IPS-18a (cell line): ENCODE results near the gene BRF1.

ENCODE experiments used
- H3K27ac ChIP-seq: one replicate; pipeline ENCODE4 v1.5.1; 2013; ENCODE audit warnings: low read length
- H3K27me3 ChIP-seq: one replicate; pipeline ENCODE4 v1.6.1; 2013; ENCODE audit warnings: mild to moderate bottlenecking, low read length; ENCODE audit not compliant: control insufficient read depth, insufficient read depth
- H3K36me3 ChIP-seq: one replicate; pipeline ENCODE4 v1.6.1; 2013; ENCODE audit warnings: low read depth, low read length; ENCODE audit not compliant: control insufficient read depth
- H3K4me1 ChIP-seq: one replicate; pipeline ENCODE4 v1.6.1; 2013; ENCODE audit warnings: low read depth, low read length; ENCODE audit not compliant: control insufficient read depth
- H3K4me3 ChIP-seq: one replicate; pipeline ENCODE4 v1.5.1; 2013; ENCODE audit warnings: low read length
- H3K9ac ChIP-seq: one replicate; pipeline ENCODE4 v1.6.1; 2013; ENCODE audit warnings: mild to moderate bottlenecking, low read length, moderate library complexity
- H3K9me3 ChIP-seq: one replicate; pipeline ENCODE4 v1.6.1; 2013; ENCODE audit warnings: low read depth, low read length; ENCODE audit not compliant: control insufficient read depth

BRF1 gene

DNA sequence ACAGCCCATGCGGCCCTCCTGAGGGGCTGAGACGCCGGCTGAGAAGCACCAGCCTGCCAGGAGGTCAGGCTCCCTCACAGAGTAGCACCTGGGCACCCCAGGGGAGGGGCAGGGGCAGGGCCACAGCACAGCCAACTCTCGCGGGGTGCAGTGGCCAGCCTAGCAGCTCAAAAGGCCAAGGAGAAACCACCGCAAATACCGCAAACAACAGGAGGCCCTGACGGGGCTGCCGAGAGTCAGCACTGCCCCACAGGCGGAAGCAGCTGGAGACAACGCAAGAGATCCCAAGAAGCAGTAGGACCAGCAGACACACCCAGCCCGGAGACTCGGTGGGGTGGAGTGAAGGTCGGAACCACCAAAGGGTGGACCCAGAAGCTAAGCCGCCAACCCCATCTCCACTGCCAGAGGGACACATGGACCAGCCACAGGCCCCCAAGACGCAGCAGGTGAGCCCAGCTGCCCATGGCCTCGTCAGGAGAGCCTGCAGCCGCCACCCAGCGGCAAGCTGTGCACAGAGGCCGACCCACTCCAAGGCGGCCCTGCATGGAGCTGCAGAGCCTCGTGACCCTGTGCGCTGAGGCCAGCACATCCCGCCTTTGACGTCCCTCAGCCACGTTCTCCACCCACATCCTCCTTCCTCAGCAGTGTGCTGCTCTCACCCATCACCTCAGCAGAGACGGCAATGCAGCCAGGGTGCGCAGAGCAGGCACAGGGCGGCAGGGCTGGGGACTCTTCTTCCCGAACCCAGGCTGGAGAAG is 84.1 kb downstream of the BRF1 start:
- H3K9ac ChIP-seq: no peak overlapping the region
- no peak overlapping the region for H3K27ac ChIP-seq
- peaks cover 2% of the 10 kb centered on the region for H3K36me3 ChIP-seq
- H3K4me3 ChIP-seq: no peak overlapping the region
- H3K4me1 ChIP-seq: no peaks in the 10 kb centered on the region
- H3K27me3 ChIP-seq: no peaks in the 10 kb centered on the region
- H3K9me3 ChIP-seq: no peaks in the 10 kb centered on the region

DNA sequence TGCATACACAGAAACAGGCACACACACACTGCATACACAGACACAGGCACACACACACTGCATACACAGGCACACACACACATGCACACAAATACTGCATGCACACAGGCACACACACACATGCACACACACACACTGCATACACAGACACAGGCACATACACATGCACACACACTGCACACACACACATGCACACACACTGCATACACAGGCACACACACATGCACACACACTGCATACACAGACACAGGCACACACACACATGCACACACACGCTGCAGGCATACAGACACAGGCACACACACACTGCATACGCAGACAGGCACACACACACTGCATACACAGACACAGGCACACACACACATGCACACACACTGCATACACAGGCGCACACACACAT is 85.2 kb downstream of the BRF1 start:
- Histone ChIP-seq H3K4me3 (no peak overlapping the region), H3K36me3 (peaks cover 2% of the 10 kb centered on the region), H3K9ac (no peak overlapping the region), H3K27me3 (no peaks in the 10 kb centered on the region), H3K9me3 (no peaks in the 10 kb centered on the region), H3K27ac (no peak overlapping the region), H3K4me1 (no peaks in the 10 kb centered on the region)

DNA sequence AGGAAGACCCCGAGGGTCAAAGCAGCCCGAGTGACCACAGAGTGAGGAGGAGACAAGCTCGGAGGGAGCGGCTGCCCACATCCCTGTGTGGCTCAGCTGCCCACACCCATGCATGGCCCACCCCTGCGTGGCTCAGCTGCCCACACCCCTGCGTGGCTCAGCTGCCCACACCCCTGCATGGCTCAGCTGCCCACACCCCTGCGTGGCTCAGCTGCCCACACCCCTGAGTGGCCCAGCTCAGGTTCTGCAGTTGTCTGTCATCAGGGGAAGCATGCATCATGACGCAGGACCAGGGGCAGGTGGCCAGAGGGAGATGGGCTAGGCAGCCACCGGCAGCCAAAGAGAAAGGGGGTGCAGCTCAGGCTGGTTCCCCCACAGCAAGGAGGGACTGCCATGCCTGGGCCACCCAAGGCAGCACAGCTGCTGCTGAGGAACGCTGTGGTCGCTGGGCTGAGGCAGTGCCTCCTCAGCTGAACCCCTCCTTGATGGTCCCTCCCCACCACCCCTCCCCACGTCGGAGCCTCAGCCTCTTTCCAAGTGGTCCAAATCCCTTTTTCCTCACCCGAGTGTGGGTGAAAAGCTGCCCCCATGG is 86.4 kb downstream of the BRF1 start:
- no peaks in the 10 kb centered on the region for H3K9me3 ChIP-seq
- H3K4me3 ChIP-seq: no peak overlapping the region
- H3K27me3 ChIP-seq: no peaks in the 10 kb centered on the region
- no peaks in the 10 kb centered on the region for H3K4me1 ChIP-seq
- H3K9ac ChIP-seq: no peak overlapping the region
- H3K36me3 ChIP-seq: peaks cover 4% of the 10 kb centered on the region
- no peak overlapping the region for H3K27ac ChIP-seq

GRCh38 chr14:105213361-105213760 is 87.4 kb downstream of the BRF1 start:
- Histone ChIP-seq H3K9me3 (no peaks in the 10 kb centered on the region), H3K4me1 (no peaks in the 10 kb centered on the region), H3K9ac (no peak overlapping the region), H3K27ac (no peak overlapping the region), H3K27me3 (no peaks in the 10 kb centered on the region), H3K36me3 (peaks cover 3% of the 10 kb centered on the region), H3K4me3 (no peak overlapping the region)

DNA sequence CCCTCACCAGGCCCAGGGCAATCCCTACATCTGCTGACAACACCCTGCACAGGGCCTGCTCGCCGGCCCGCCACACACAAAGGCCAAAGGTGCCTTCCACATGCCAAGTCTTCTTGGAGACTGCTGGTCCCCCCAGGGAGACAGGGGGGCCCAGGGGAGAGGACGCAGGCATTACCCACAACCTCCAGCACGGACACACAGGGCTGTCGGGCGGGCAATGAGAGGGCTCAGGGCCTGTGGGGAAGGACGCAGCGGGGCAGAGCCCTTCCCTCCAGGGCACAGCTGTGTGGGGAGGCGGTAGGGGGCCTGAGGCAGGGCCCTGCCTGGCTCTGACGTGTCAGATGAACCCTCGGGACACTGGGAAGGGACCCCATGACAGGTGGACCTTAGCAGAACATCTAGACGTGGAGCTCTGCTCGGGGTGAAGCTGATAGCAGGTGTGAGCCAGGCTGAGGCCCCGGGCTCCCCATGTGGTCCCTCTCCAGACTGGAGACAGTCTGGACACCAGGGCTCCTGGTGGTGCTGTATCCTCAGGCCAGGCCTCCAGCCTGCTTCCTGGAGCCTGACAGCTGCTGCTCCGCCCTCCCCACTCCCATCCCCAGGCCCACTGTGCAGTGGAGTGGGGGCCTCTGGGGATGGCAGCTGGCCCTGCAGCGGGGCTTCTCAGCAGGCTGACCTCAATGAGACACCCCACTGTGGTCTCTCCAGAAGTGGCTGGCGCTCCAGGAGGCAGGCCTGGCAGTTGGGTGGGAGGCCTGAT is 88.1 kb downstream of the BRF1 start:
- Histone ChIP-seq H3K27ac (no peak overlapping the region), H3K9ac (no peak overlapping the region), H3K36me3 (peaks cover 3% of the 10 kb centered on the region), H3K4me3 (no peak overlapping the region), H3K9me3 (no peaks in the 10 kb centered on the region), H3K27me3 (no peaks in the 10 kb centered on the region), H3K4me1 (no peaks in the 10 kb centered on the region)

GRCh38 chr14:105211758-105212089 is 89.1 kb downstream of the BRF1 start:
- Histone ChIP-seq H3K27ac (no peak overlapping the region), H3K4me1 (no peaks in the 10 kb centered on the region), H3K27me3 (no peaks in the 10 kb centered on the region), H3K36me3 (peaks cover 3% of the 10 kb centered on the region), H3K9ac (no peak overlapping the region), H3K9me3 (no peaks in the 10 kb centered on the region), H3K4me3 (no peak overlapping the region)

GRCh38 chr14:105211086-105211757 is 89.6 kb downstream of the BRF1 start:
- Histone ChIP-seq H3K27me3 (no peaks in the 10 kb centered on the region), H3K9ac (no peak overlapping the region), H3K4me3 (no peak overlapping the region), H3K36me3 (peaks cover 3% of the 10 kb centered on the region), H3K4me1 (no peaks in the 10 kb centered on the region), H3K9me3 (no peaks in the 10 kb centered on the region), H3K27ac (no peak overlapping the region)

DNA sequence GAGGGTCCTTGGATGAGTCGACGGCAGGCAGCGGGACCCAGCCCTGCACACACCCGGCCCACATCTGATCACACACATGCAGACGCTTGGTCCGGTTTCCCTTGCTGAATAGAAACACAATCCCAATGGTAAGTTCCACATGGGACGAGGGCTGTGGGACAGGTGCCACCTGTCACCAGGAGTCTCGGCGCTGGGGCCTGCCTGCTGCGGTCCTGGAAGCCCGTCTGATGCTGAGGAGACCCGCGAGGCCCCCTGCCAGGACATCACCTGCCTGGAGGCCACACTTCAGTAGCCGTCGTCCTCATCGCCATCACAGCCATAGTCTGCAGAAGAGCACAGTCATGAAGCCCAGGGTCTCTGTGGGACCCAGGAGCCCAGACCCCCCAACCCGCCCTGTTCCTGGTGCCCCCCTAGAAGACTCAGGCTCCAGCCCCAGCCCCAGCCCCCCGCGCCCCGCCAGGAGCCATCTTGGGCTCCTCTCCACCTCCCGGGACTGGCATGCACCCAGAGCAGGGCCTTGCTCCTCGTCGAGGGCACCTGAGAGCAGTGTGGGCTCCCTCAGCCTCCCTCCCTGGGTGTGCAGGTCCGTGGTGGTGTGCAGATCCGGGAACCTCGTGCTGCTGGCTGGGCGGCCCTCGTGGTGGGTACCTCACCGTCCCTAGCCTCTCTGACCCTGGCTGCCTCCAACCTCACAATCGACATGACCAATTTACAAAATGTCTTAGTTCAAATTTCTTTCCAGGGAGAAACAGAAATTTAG is 90.4 kb downstream of the BRF1 start:
- no peak overlapping the region for H3K4me3 ChIP-seq
- no peak overlapping the region for H3K9ac ChIP-seq
- H3K27ac ChIP-seq: no peak overlapping the region
- H3K9me3 ChIP-seq: no peaks in the 10 kb centered on the region
- no peaks in the 10 kb centered on the region for H3K4me1 ChIP-seq
- no peaks in the 10 kb centered on the region for H3K27me3 ChIP-seq
- peaks cover 3% of the 10 kb centered on the region for H3K36me3 ChIP-seq

DNA sequence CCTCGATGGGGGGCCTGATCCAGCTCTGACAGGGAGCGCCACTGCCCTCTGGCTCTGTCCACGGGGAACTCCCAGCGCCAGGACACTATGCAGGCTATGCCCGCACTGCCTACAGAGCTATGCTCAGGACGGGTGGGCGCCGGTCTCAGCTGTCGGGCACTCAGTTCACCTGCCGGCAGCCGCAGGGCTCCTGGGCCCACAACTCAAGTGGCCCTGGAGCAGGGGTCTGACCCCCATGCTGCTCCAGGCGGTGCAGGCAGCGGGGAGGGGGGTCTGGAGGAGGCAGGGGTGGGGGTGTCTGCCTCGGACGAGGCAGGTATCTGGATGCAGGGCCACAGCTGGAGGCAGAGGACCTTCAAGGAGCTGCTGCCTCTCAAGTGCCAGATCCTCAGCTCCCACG is 91.2 kb downstream of the BRF1 start:
- Histone ChIP-seq H3K4me3 (no peak overlapping the region), H3K27me3 (no peaks in the 10 kb centered on the region), H3K9ac (no peak overlapping the region), H3K36me3 (peaks cover 3% of the 10 kb centered on the region), H3K4me1 (no peaks in the 10 kb centered on the region), H3K27ac (no peak overlapping the region), H3K9me3 (no peaks in the 10 kb centered on the region)

- Histone ChIP-seq H3K27ac (no peak overlapping the region), H3K36me3 (peaks cover 3% of the 10 kb centered on the region), H3K4me3 (no peak overlapping the region), H3K9ac (no peak overlapping the region), H3K4me1 (no peaks in the 10 kb centered on the region), H3K27me3 (no peaks in the 10 kb centered on the region), H3K9me3 (no peaks in the 10 kb centered on the region)
These were observed 91.7 kb downstream of the BRF1 start for GRCh38 chr14:105209091-105209490.

DNA sequence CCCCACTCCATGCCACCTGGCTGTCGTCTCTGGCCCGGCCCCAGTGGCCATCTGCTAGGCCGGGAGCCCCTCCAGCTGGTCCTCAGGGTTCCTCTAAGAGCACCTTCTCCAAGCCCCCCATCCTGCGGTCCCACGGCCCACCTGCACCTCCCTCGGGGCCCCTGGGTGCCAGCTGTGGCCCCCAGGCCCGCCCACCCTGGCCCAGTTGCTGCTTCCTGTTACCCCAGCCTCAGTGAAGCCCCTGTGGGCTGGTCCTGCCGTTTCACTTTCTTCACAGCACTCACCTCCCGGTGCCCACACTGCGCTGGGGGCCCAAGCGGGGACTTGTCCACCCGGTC is 92.1 kb downstream of the BRF1 start:
- Histone ChIP-seq H3K36me3 (peaks cover 3% of the 10 kb centered on the region), H3K4me3 (no peak overlapping the region), H3K9ac (no peak overlapping the region), H3K9me3 (no peaks in the 10 kb centered on the region), H3K27me3 (no peaks in the 10 kb centered on the region), H3K27ac (no peak overlapping the region), H3K4me1 (no peaks in the 10 kb centered on the region)
